Fibroblast of lung (primary cell): ENCODE measurements around the gene SYVN1.

Source experiments
- CTCF ChIP-seq, 2 donors: IDR thresholded peaks in 1 of 2; conservative IDR thresholded peaks in 1 of 2; 1 replicate in 1 of 2; 2 replicates in 1 of 2; pipeline ENCODE4 v1.5.1; 2011 to 2012; ENCODE audit warnings: low read length in 2 of 2, control low read depth in 1 of 2, inconsistent platforms in 1 of 2, low read depth in 1 of 2, mild to moderate bottlenecking in 1 of 2
- EZH2 ChIP-seq: IDR thresholded peaks from 2 replicates; pipeline ENCODE4 v1.5.1; 2012; ENCODE audit warnings: low read length, control low read depth, mild to moderate bottlenecking; ENCODE audit errors: missing control alignments

- no peak for TF ChIP-seq CTCF (conservative IDR thresholded peaks at IDR 0.05 in 1 of 2, IDR thresholded peaks at IDR 0.05 in 1 of 2; ENCODE audit: low read depth in 1 of 2, low read length in 2 of 2)
- TF ChIP-seq EZH2, result no peak
Measured at GRCh38 chr11:65095974-65096806, 38.1 kb downstream of the SYVN1 start, which contains the start of gene VPS51.
